Prostate gland (tissue), 2 donors: ENCODE results near the gene METTL25B.

Source experiments
- POLR2A ChIP-seq: fragments of 450-650 bp; IDR thresholded peaks from one replicate; pipeline ENCODE4 v1.6.1; 2016; ENCODE audit warnings: antibody characterized with exemption, mild to moderate bottlenecking
- POLR2AphosphoS5 ChIP-seq: sonication (generic); formaldehyde crosslinking; IDR thresholded peaks from one replicate; pipeline ENCODE4 v1.6.1; 2017; ENCODE audit warnings: antibody characterized with exemption
- TF ChIP-seq, protein P1 (sequence below), 4 experiments: fragments of 200-600 bp in 2 of 4; fragments of 450-650 bp in 2 of 4; sonication (generic) in 2 of 4; IDR thresholded peaks; 1 replicate in 3 of 4; 2 replicates in 1 of 4; pipeline ENCODE4 v1.5.1; 2016 to 2019; ENCODE audit warnings: antibody characterized with exemption in 4 of 4, mild to moderate bottlenecking in 2 of 4, moderate library complexity in 2 of 4

DNA sequence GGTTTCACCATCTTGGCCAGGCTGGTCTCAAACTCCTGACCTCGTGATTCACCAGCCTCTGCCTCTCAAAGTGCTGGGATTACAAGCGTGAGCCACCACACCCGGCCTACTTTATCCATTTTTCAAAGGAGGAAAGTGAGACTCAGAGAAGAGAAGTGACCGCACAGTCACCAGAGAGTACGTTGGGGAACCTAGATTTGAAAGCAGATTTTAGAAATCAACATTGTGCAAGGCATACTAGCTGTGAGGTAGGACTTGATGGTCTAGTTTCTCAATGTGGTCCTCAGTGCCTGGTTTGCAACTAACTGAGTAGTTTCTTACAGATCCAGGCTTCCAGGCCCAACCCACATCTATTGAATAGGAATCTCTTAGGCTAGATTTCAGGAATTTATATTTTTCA lies 37.4 kb downstream of the METTL25B start:
- TF ChIP-seq POLR2A (no peak), POLR2AphosphoS5 (no peak)
- TF ChIP-seq, protein P1, sequence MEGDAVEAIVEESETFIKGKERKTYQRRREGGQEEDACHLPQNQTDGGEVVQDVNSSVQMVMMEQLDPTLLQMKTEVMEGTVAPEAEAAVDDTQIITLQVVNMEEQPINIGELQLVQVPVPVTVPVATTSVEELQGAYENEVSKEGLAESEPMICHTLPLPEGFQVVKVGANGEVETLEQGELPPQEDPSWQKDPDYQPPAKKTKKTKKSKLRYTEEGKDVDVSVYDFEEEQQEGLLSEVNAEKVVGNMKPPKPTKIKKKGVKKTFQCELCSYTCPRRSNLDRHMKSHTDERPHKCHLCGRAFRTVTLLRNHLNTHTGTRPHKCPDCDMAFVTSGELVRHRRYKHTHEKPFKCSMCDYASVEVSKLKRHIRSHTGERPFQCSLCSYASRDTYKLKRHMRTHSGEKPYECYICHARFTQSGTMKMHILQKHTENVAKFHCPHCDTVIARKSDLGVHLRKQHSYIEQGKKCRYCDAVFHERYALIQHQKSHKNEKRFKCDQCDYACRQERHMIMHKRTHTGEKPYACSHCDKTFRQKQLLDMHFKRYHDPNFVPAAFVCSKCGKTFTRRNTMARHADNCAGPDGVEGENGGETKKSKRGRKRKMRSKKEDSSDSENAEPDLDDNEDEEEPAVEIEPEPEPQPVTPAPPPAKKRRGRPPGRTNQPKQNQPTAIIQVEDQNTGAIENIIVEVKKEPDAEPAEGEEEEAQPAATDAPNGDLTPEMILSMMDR (IDR thresholded peaks at IDR 0.05) = no peak
